Endothelial cell of umbilical vein (primary cell): Measurements from ENCODE around the gene ME3. TPM values are rescaled to one million over a fixed set of nuclear protein-coding genes. Genes with fewer than 3 reads are reported as not detected.

Source experiments
- BruUV-seq: library from RNA; stranded (reverse); fragments of 400-500 nt; replicated peaks from 2 replicates; lab custom pipeline; 2021; lab: Mats Ljungman, UMichigan
- CTCF ChIA-PET: fragments of 300-600, 350-600 bp; sonication (Branson Sonifier 250); formaldehyde crosslinking; loops from one replicate; lab custom pipeline; 2021; ENCODE audit warnings: antibody characterized with exemption, inconsistent platforms; lab: Charles Lee
- POLR2A ChIA-PET: fragments of 300-600, 350-600 bp; sonication (Branson Sonifier 250); formaldehyde crosslinking; loops from one replicate; lab custom pipeline; 2021; ENCODE audit warnings: antibody characterized with exemption, inconsistent platforms; lab: Charles Lee
- DNase-seq: peaks from one replicate; pipeline ENCODE4 v3.0.0-alpha.2; 2011; ENCODE audit warnings: low read depth, low spot score
- FAIRE-seq: peaks from 2 replicates; lab custom pipeline; 2011; peaks lifted over from hg19 to GRCh38; lab: Jason Lieb, UNC
- H2AFZ ChIP-seq: 2 replicates; pipeline ENCODE4 v1.6.0; 2012; ENCODE audit warnings: low read depth, low read length, control low read depth, inconsistent platforms
- H3K27ac ChIP-seq: 2 replicates; pipeline ENCODE4 v1.5.1; 2011; ENCODE audit warnings: low read depth, mild to moderate bottlenecking, control low read depth, low read length, moderate library complexity; ENCODE audit not compliant: insufficient read depth
- H3K27me3 ChIP-seq, 2 experiments: 2 replicates each; pipeline versions ENCODE4 v1.6.0 to v1.6.1; 2011; ENCODE audit warnings: low read length in 2 of 2, mixed read lengths in 1 of 2; ENCODE audit not compliant: control insufficient read depth in 2 of 2, insufficient read depth in 2 of 2
- H3K36me3 ChIP-seq, 2 experiments: 2 replicates in 1 of 2; 3 replicates in 1 of 2; pipeline ENCODE4 v1.5.1; 2011; ENCODE audit warnings: low read length in 2 of 2, mild to moderate bottlenecking in 1 of 2, moderate library complexity in 1 of 2; ENCODE audit not compliant: control insufficient read depth in 2 of 2, insufficient read depth in 2 of 2; ENCODE audit errors: extremely low read depth in 1 of 2
- H3K4me1 ChIP-seq: 3 replicates; pipeline ENCODE4 v1.5.1; 2011; ENCODE audit warnings: mild to moderate bottlenecking, low read length; ENCODE audit not compliant: control insufficient read depth, insufficient read depth; ENCODE audit errors: extremely low read depth
- H3K4me2 ChIP-seq: 2 replicates; pipeline ENCODE4 v1.6.1; 2011; ENCODE audit warnings: low read length, control low read depth, mixed read lengths; ENCODE audit not compliant: insufficient read depth
- H3K4me3 ChIP-seq, 3 experiments: fragments of 200-600 bp in 1 of 3; sonication (generic), shearing (Covaris generic) in 1 of 3; replicated peaks in 1 of 3; 2 replicates each; pipeline ENCODE4 v1.5.1; 2011 to 2016; ENCODE audit warnings: control low read depth in 3 of 3, low read length in 3 of 3, mild to moderate bottlenecking in 2 of 3, inconsistent platforms in 1 of 3, low read depth in 1 of 3, moderate library complexity in 1 of 3; ENCODE audit not compliant: insufficient read depth in 1 of 3
- H3K79me2 ChIP-seq: 2 replicates; pipeline ENCODE4 v1.6.0; 2012; ENCODE audit warnings: low read length, inconsistent platforms; ENCODE audit not compliant: control insufficient read depth, insufficient read depth
- H3K9ac ChIP-seq: replicated peaks from 2 replicates; pipeline ENCODE3; 2011; ENCODE audit warnings: low read length, control low read depth; ENCODE audit not compliant: insufficient read depth; ENCODE audit errors: extremely low read depth
- H3K9me1 ChIP-seq: replicated peaks from 3 replicates; pipeline ENCODE4 v1.6.0; 2011; ENCODE audit warnings: mild to moderate bottlenecking, low read length; ENCODE audit not compliant: control insufficient read depth, insufficient read depth; ENCODE audit errors: extremely low read depth
- H3K9me3 ChIP-seq: replicated peaks from 2 replicates; pipeline ENCODE4 v1.5.1; 2012; ENCODE audit warnings: low read length, inconsistent platforms; ENCODE audit not compliant: control insufficient read depth, insufficient read depth
- H4K20me1 ChIP-seq: replicated peaks from 2 replicates; pipeline ENCODE3; 2011; ENCODE audit warnings: mild to moderate bottlenecking, low read length; ENCODE audit not compliant: control insufficient read depth, insufficient read depth; ENCODE audit errors: extremely low read depth
- CTCF ChIP-seq, 2 donors: IDR thresholded peaks; 1 replicate in 1 of 2; 2 replicates in 1 of 2; pipeline ENCODE4 v1.5.1; 2011; ENCODE audit warnings: low read length in 2 of 2, mild to moderate bottlenecking in 2 of 2, moderate library complexity in 2 of 2, control low read depth in 1 of 2, inconsistent platforms in 1 of 2, low read depth in 1 of 2; ENCODE audit not compliant: insufficient read depth in 1 of 2; ENCODE audit errors: extremely low read depth in 1 of 2
- FOS ChIP-seq: IDR thresholded peaks from 2 replicates; pipeline ENCODE4 v1.6.1; 2011; ENCODE audit warnings: mild to moderate bottlenecking, low read length, moderate library complexity, borderline replicate concordance; ENCODE audit not compliant: insufficient read depth
- MYC ChIP-seq: IDR thresholded peaks from one replicate; pipeline ENCODE4 v1.6.1; 2011; ENCODE audit warnings: mild to moderate bottlenecking, low read depth, low read length
- dilution Hi-C: fragments of 300-500 bp; cut with MboI; formaldehyde crosslinking; loops from one replicate; pipeline ENCODE4 v1.15.0; 2019; ENCODE audit warnings: low sequenced_read_pairs; ENCODE audit not compliant: extremely low pct_ligation_motif_present
- intact Hi-C: fragments of 100-400 bp; cut with micrococcal nuclease; formaldehyde crosslinking; loops from one replicate; pipeline ENCODE4 v1.10.0; 2022
- polyA plus RNA-seq, 4 experiments: library from polyadenylated mRNA; depleted of rRNA in 3 of 4; stranded (reverse) in 3 of 4; unstranded in 1 of 4; fragments of >200 nt; gene quantifications; 2 replicates each; pipeline versions ENCODE4 v1.2.1 to v1.2.3, GENCODE V29; 2011 to 2012; ENCODE audit warnings: missing spikeins in 1 of 4
- total RNA-seq: library from RNA; stranded (reverse); gene quantifications from 2 replicates; pipeline ENCODE4 v1.2.3, GENCODE V29; 2021

Gene ME3
- total and polyA plus RNA-seq, 2 donors (not counting 3 experiments of a cell fraction or from before 2014, with no cell fraction given), result 26.9 to 30.4 TPM

GRCh38 chr11:86456075-86456939 lies 216.1 kb downstream of the ME3 start:
- H3K9me1 ChIP-seq, result no peaks in the 10 kb centered on the region
- no peaks in the 10 kb centered on the region for H3K27me3 ChIP-seq
- FAIRE-seq (peak; percentile 93), DNase-seq (peak; percentile 87)
- peak overlapping the region; percentile 67 for H2AFZ ChIP-seq
- H4K20me1 ChIP-seq, result no peaks in the 10 kb centered on the region
- no peak for TF ChIP-seq FOS
- TF ChIP-seq MYC, result no peak
- peak; percentile 80 to 86 for TF ChIP-seq CTCF (IDR thresholded peaks at IDR 0.05; ENCODE audit: extremely low read depth in 1 of 2, insufficient read depth in 1 of 2, low read depth in 1 of 2, low read length in 2 of 2)
- peak overlapping the region; percentile 23 for H3K4me2 ChIP-seq
- H3K79me2 ChIP-seq, result no peaks in the 10 kb centered on the region
- no peaks in the 10 kb centered on the region for H3K36me3 ChIP-seq
- POLR2A ChIA-PET, result interaction anchor here (0.8 kb wide), 1 partner anchor 28 kb away, joined by 3 read pairs; no protein-coding TSS in a partner anchor
- no peak overlapping the region for H3K4me3 ChIP-seq
- H3K27ac ChIP-seq, result peak overlapping the region; percentile 72
- CTCF ChIA-PET, result interaction anchor here (0.6 to 7.0 kb wide), 29 partner anchors 8 to 601 kb away, joined by 3 to 55 read pairs (median 4); partner anchors contain the start of genes CCDC83 and ME3
- H3K9me3 ChIP-seq, result no peaks in the 10 kb centered on the region
- intact Hi-C loops (loop anchor here (1.0 to 5.0 kb wide), 13 partner anchors 68 to 481 kb away; no protein-coding TSS in a partner anchor), dilution Hi-C loops (no loop called here)
- BruUV-seq, result no TSS peak
- peaks cover 53% of the 10 kb centered on the region for H3K4me1 ChIP-seq
- H3K9ac ChIP-seq, result peak overlapping the region; percentile 48
